ENCODE data around the gene ATP11A. TPM values are rescaled to one million over a fixed set of nuclear protein-coding genes. Genes with fewer than 3 reads are reported as not detected.
"Not testable (repeated sequence)": the region's sequence is repeated elsewhere in the genome, so short reads cannot be mapped to it uniquely, and the experiment has no call there.

ATP11A gene
- total and polyA plus RNA-seq, 2 donors (not counting 3 experiments of a cell fraction or from before 2014, with no cell fraction given): 16.5 to 88.1 TPM

DNA sequence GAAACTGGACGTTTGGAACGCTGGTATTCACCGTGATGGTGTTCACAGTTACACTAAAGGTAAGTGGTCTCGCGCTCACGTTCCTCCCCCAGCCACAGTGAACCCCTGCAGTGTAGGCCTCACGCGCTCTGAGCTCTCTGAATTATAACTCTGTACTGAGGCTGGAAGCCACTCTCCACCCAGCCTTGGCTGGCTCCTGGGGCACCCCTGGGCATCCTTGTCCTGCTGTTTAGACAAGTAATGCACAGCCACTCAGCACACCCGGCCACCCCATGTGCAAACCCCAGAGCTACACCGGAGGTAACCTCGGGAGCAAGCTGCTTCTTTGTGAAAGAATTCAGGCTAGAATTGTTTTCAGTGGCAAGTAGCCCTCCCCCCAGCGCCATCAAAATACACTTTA lies 181.9 kb downstream of the ATP11A start:
- no peak for DNase-seq (ENCODE audit: low read depth, low spot score)
- CTCF ChIA-PET: no interaction called here
- Histone ChIP-seq H3K4me2 (ENCODE audit: insufficient read depth, low read length) (no peak overlapping the region), H3K9me1 (replicated peaks; ENCODE audit: control insufficient read depth, extremely low read depth, insufficient read depth, low read length) (no peaks in the 10 kb centered on the region), H3K27me3 (ENCODE audit: control insufficient read depth in 2 of 2, insufficient read depth in 2 of 2, low read length in 2 of 2) (no peaks in the 10 kb centered on the region), H3K79me2 (ENCODE audit: control insufficient read depth, insufficient read depth, low read length) (no peaks in the 10 kb centered on the region), H3K4me1 (ENCODE audit: control insufficient read depth, extremely low read depth, insufficient read depth, low read length) (no peaks in the 10 kb centered on the region), H4K20me1 (replicated peaks; ENCODE audit: control insufficient read depth, extremely low read depth, insufficient read depth, low read length) (no peaks in the 10 kb centered on the region), H3K36me3 (ENCODE audit: control insufficient read depth in 2 of 2, extremely low read depth in 1 of 2, insufficient read depth in 2 of 2, low read length in 2 of 2) (peaks cover 0 to 7% of the 10 kb centered on the region in 2 experiments), H3K27ac (ENCODE audit: insufficient read depth, low read depth, low read length) (no peak overlapping the region), H2AFZ (ENCODE audit: low read depth, low read length) (no peak overlapping the region), H3K4me3 (replicated peaks in 1 of 3; ENCODE audit: insufficient read depth in 1 of 3, low read depth in 1 of 3, low read length in 3 of 3) (no peak overlapping the region), H3K9me3 (replicated peaks; ENCODE audit: control insufficient read depth, insufficient read depth, low read length) (no peaks in the 10 kb centered on the region), H3K9ac (replicated peaks; ENCODE audit: extremely low read depth, insufficient read depth, low read length) (no peak overlapping the region)
- FAIRE-seq: no peak
- dilution Hi-C loops (cut with MboI; ENCODE audit: extremely low pct_ligation_motif_present, low sequenced_read_pairs) (no loop called here), intact Hi-C loops (cut with micrococcal nuclease) (loop anchor here (5.0 kb wide), 1 partner anchor 1399 kb away; no protein-coding TSS in a partner anchor)
- no TSS peak for BruUV-seq (replicated peaks)
- TF ChIP-seq EZH2 (IDR thresholded peaks at IDR 0.05; ENCODE audit: borderline replicate concordance, low read depth, low read length, severe bottlenecking) (no peak), GATA2 (IDR thresholded peaks at IDR 0.05; ENCODE audit: insufficient read depth, insufficient read length, low read depth, low read length) (no peak), MYC (IDR thresholded peaks at IDR 0.05; ENCODE audit: low read depth, low read length) (no peak), FOS (IDR thresholded peaks at IDR 0.05; ENCODE audit: borderline replicate concordance, insufficient read depth, low read length) (no peak), POLR2AphosphoS5 (IDR thresholded peaks at IDR 0.05; ENCODE audit: insufficient read depth, low read depth, low read length) (no peak), POLR2A (IDR thresholded peaks at IDR 0.05; ENCODE audit: low read depth, low read length) (no peak), JUN (IDR thresholded peaks at IDR 0.05; ENCODE audit: borderline replicate concordance, insufficient read depth, insufficient read length, low read depth) (no peak)
- TF ChIP-seq, protein P1, sequence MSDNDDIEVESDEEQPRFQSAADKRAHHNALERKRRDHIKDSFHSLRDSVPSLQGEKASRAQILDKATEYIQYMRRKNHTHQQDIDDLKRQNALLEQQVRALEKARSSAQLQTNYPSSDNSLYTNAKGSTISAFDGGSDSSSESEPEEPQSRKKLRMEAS (IDR thresholded peaks at IDR 0.05; ENCODE audit: insufficient read depth, insufficient read length): no peak
- TF ChIP-seq, protein P2, sequence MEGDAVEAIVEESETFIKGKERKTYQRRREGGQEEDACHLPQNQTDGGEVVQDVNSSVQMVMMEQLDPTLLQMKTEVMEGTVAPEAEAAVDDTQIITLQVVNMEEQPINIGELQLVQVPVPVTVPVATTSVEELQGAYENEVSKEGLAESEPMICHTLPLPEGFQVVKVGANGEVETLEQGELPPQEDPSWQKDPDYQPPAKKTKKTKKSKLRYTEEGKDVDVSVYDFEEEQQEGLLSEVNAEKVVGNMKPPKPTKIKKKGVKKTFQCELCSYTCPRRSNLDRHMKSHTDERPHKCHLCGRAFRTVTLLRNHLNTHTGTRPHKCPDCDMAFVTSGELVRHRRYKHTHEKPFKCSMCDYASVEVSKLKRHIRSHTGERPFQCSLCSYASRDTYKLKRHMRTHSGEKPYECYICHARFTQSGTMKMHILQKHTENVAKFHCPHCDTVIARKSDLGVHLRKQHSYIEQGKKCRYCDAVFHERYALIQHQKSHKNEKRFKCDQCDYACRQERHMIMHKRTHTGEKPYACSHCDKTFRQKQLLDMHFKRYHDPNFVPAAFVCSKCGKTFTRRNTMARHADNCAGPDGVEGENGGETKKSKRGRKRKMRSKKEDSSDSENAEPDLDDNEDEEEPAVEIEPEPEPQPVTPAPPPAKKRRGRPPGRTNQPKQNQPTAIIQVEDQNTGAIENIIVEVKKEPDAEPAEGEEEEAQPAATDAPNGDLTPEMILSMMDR (IDR thresholded peaks at IDR 0.05; ENCODE audit: extremely low read depth in 1 of 2, insufficient read depth in 1 of 2, low read depth in 1 of 2, low read length in 2 of 2): no peak
- POLR2A ChIA-PET: no interaction called here

DNA sequence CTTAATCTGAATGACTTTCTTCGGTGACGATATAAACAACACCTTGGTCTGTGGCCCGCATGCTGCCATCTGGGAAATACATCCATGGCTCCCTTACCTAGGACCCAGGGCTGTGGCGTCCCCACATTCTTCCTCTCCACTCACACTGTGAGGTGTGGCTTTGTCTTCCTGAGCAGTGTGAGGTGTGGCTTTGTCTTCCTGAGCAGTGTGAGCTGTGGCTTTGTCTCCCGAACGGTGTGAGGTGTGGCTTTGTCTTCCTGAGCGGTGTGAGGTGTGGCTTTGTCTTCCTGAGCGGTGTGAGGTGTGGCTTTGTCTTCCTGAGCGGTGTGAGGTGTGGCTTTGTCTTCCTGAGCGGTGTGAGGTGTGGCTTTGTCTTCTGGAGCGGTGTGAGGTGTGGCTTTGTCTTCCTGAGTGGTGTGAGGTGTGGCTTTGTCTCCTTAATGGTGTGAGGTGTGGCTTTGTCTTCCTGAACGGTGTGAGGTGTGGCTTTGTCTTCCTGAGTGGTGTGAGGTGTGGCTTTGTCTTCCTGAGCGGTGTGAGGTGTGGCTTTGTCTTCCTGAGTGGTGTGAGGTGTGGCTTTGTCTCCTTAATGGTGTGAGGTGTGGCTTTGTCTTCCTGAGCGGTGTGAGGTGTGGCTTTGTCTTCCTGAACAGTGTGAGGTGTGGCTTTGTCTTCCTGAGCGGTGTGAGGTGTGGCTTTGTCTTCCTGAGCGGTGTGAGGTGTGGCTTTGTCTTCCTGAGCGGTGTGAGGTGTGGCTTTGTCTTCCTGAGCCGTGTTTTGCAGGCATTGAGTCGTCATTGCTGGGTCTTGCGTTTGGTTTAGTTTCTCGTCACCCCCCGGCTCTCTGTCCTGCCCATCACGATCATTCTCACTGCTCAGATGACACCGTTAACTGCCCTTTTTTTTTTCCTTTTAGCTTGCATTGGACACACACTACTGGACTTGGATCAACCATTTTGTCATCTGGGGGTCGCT lies 183.1 kb downstream of the ATP11A start:
- H3K4me2 ChIP-seq (ENCODE audit: insufficient read depth, low read length); DNase-seq (ENCODE audit: low read depth, low spot score); H2AFZ ChIP-seq (ENCODE audit: low read depth, low read length); H3K9me1 ChIP-seq (replicated peaks; ENCODE audit: control insufficient read depth, extremely low read depth, insufficient read depth, low read length); BruUV-seq (replicated peaks); H3K9ac ChIP-seq (replicated peaks; ENCODE audit: extremely low read depth, insufficient read depth, low read length); dilution Hi-C loops (cut with MboI; ENCODE audit: extremely low pct_ligation_motif_present, low sequenced_read_pairs); H3K27me3 ChIP-seq (ENCODE audit: control insufficient read depth in 2 of 2, insufficient read depth in 2 of 2, low read length in 2 of 2); H3K27ac ChIP-seq (ENCODE audit: insufficient read depth, low read depth, low read length); H3K36me3 ChIP-seq (ENCODE audit: control insufficient read depth in 2 of 2, extremely low read depth in 1 of 2, insufficient read depth in 2 of 2, low read length in 2 of 2); H4K20me1 ChIP-seq (replicated peaks; ENCODE audit: control insufficient read depth, extremely low read depth, insufficient read depth, low read length); H3K9me3 ChIP-seq (replicated peaks; ENCODE audit: control insufficient read depth, insufficient read depth, low read length); H3K4me1 ChIP-seq (ENCODE audit: control insufficient read depth, extremely low read depth, insufficient read depth, low read length); H3K4me3 ChIP-seq (replicated peaks in 1 of 3; ENCODE audit: insufficient read depth in 1 of 3, low read depth in 1 of 3, low read length in 3 of 3); H3K79me2 ChIP-seq (ENCODE audit: control insufficient read depth, insufficient read depth, low read length); POLR2A ChIA-PET: not testable (repeated sequence)
- intact Hi-C loops (cut with micrococcal nuclease): loop anchor here (5.0 kb wide), 1 partner anchor 1401 kb away; no protein-coding TSS in a partner anchor
- FAIRE-seq: peak; percentile 63
- CTCF ChIA-PET: interaction anchor here (1.2 to 2.4 kb wide), 7 partner anchors 13 to 265 kb away, joined by 3 to 38 read pairs (median 8); no protein-coding TSS in a partner anchor

Data from endothelial cell of umbilical vein (primary cell).